Activated naive CD4-positive, alpha-beta T cell treated with anti-CD3 and anti-CD28 coated beads, Interleukin-2, amount 50 U/mL, for 16 hours (primary cell): ENCODE measurements around the gene SRP9.
"Not testable (repeated sequence)": the region's sequence is repeated elsewhere in the genome, so short reads cannot be mapped to it uniquely, and the experiment has no call there.

Experiments used
- DNase-seq: peaks from one replicate; pipeline ENCODE4 v3.0.0-alpha.2; 2020

Gene SRP9

DNA sequence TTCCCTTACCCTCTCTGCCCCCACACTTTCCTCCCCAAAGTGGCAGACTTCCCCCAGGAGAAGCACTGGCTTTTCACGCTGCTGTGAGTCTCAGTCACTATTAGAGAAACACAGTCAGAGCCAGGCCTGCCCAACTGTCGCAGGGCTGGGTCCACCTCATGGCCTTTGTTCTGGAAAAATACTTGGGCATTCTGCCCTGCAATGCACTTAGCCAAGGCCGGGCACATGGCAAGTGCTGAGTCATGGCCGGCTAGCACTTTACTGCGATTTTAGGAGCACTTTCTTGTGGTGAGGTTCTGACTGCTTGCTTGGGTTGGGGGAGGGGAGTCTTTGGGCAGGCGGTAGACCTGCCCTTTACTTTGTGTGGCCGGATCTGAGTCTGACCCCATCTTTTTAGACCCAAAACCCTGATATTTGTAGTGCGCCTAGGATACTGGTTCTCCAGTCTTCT, 40.0 kb downstream of the SRP9 start:
- no peak for DNase-seq

DNA sequence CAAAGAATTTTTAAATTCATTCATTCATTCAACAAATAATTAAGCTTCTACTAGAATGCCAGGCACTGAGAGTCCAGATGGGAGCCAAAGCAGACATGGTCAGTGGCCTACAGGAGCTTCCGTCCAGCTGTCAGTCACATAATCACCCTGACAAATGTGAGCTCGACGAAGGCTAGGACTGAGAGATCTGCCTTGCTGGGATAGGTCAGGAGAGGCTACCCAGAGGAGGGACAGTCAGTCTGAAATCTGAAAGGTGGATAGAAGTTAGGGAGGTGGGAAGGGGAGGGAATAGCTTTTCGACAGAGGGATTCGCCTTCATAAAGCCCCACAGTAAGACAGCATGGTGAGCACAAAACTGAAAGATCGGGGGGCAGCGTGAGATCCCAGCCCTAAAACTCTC, 40.6 kb downstream of the SRP9 start:
- DNase-seq: no peak

GRCh38 chr1:225819346-225820192, 41.9 kb downstream of the SRP9 start:
- DNase-seq: no peak

DNA sequence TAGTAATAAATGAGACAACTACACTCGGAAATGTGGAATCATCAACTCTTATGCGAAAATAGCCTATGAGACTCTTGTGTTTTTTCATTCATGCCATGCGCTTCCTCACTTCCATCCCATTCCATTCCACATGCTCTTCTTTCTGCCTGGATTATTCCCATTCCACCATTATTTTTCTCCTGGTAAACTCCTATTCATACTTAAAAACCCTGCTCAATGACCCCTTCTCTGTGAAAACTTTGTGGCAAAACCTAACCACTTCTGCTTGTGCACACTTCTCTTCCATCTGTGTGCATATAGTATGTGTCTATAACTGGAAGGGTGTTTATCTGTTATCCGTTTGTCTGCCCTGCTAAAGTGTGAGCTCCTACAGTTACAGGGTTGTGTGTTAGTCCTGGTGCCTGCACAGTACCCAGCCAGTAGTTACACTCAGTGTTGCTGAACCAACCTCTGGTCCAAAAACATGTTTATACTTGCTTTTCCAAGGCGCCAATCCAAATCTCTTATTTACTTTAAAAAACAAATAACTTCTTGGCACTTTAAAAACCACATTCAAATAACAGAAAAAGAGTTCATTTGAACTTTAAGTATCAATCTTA, 43.0 kb downstream of the SRP9 start:
- no peak for DNase-seq

DNA sequence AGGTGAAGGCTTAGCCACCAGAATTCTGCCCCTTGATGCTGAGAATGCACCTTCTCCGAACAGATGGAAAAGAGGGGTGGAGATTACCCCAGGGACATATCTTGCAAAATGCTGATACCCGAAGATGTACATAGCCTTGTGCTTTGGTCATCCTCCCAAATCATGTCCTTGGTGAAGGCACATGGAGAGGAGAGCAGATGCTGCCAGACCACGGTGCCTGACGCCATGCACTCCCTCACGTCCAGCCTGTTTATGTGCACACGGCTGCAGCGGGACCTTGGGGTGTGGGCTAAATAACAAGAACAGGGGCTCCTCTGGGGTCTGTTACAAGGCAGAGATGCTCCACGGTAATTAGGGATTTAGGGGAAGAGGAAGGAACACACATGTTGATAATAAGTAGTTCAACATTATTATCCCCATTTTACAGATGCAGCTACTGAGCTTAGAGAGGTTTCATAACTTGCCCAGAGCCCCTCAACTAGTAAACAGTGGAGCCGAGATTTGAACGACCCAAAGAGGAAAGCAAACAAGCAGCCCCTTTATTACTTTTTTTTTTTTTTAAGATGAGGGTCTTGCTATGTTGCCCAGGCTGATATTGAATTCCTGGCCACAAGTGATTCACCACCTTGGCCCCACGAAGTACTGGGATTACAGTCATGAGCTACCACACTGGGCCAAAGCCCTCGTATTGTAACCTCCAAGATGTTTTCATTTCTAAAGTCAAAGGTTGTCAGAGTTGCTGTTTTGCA, 45.2 kb downstream of the SRP9 start:
- DNase-seq: no peak

DNA sequence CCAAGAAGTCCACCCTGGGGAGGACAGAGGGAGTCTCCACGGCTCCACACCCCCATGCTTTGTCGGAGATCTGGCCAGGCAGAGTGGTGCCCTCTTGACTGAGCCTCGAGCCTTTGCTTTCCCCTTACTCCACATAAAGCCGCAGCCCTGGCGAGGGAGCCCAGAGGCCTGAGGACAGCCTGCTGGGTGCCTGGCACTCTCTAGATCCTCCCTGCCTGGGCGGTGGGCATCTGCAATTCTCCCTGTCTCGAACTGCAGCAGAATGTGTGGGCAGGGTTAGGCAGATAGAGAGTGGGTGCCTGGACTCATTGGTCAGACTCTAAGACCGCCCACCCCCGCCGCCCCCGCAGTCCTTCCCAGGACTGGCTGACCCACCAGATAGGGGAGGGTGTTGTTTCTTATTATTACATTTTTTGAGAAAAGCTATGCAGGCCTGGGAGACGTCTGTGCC, 46.2 kb downstream of the SRP9 start:
- no peak for DNase-seq

DNA sequence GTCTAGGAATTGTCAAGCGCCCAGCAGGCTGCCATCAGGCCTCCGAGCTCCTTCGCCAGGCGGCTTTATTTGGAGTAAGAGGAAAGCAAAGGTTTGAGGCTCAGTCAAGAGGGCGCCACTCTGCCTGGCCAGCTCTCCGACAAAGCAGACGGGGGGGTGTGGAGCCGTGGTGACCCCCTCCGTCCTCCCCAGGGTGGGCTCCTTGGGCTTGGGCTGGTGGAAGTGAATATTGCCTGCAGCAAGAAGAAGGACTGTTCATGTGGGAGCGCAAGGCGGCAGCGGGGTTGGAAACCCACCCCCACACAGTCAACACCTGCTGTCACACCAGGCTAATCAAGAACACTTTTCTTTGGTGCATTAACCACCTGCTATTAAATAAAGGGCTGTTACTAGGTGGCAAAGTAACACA, 46.9 kb downstream of the SRP9 start:
- no peak for DNase-seq

- DNase-seq: no peak
Observed at GRCh38 chr1:225825078-225825477, 47.5 kb downstream of the SRP9 start.

DNA sequence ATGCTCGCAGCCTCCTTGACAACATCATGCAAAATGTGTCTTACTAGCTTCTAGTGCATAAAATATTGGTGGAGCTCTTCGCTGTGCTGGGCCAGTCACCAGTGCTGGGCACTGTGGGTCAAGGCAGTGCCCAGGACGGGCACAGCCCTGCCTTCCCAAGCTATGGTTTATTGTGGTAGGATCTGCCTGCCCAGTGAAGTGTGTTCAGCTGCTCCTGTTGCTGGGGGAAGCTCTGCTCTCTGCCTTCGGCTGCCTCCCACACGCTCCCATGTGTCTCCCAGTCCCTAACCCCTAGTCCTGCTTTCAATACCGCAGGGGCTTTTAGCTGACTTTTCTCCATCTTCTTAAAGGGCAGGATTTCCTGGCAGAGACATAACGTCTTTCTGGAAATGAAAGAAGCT, 48.0 kb downstream of the SRP9 start:
- DNase-seq: no peak

DNA sequence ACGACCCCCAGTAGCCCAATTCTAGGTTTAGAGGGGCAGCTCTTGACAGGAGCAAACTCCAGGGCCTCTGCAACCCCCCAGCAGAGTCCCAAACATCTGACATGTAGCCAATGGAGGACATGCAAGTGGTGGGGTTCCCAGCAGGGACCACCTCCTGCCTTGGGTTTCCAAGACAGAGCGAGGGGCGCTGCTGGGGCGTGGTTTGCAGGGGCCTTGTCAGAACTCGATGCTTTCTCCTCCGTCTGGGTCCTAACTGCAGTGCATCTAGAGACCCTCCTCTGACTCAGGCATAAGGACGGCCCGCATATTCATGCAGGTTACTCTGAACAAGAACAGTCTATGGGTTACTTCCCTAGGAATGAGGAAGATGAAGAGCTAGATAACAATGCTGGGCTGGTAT, 49.5 kb downstream of the SRP9 start:
- DNase-seq: no peak

DNA sequence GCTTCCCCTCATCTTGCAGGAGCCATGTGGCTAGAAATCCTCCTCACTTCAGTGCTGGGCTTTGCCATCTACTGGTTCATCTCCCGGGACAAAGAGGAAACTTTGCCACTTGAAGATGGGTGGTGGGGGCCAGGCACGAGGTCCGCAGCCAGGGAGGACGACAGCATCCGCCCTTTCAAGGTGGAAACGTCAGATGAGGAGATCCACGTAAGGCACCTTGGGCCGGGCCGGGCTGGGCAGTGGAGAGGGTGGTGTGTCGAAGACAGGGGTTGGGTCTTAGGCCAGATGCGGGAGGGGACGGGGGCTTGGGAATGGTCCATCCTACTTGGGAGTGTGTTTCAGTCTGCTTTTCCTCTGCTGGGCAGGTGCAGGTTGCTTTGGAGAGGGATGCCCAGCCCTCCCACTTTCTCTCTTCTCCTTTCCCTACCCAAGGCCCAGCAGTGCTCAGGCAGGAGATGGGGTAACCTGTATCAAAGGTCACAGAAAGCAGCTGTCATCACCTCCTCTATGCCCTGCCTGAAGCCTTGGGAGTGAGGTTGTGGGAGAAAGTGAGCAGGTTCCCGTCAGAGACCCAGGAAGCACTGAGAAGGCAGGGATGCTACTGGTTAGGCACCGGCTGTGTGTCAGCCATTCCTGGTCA, 51.2 kb downstream of the SRP9 start:
- no peak for DNase-seq

GRCh38 chr1:225830841-225831240, 53.2 kb downstream of the SRP9 start:
- DNase-seq: no peak

GRCh38 chr1:225834417-225835329, 57.0 kb downstream of the SRP9 start:
- no peak for DNase-seq

DNA sequence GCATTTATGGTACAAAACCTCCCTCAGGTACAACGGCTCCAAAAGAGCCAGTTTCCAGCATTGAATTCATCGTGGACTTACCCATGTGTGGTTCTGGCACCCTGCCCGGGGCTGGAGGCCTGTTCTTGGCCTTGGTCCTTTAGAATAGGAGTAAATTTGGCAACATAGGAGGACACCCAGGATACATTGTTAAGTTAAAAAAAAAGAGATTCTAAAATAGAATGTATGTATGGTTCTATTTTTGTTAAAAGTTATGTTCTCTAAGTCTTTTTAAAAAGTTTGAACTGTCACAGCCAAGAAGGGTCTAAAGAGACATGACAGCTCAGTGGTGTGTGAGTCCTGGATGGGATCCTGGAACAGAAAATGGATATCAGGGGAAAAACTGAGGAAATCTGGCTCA, 58.2 kb downstream of the SRP9 start:
- DNase-seq: no peak

GRCh38 chr1:225836296-225836695, 58.7 kb downstream of the SRP9 start:
- DNase-seq: not testable (repeated sequence)

DNA sequence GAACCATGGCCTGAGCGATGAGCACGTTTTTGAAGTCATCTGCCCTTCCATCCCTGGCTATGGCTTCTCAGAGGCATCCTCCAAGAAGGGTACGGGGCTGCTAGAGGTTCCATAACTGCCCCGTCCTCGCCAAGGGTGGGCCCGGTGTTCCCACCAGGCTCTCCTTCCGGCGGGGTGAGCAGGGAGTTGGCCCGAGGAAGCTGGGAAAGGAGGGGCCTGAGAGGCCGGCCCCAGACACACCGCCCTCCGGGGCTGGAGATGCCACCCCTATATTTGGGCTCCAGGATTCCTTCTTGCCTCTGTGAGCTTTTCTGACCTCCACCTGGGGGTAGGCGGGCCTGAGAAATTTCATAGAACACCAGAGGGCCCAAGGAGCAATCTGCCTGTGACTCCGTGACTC, 61.2 kb downstream of the SRP9 start:
- DNase-seq: no peak
